Measurements from ENCODE around the gene TOX2. TPM values are rescaled to one million over a fixed set of nuclear protein-coding genes. Genes with fewer than 3 reads are reported as not detected.

The TOX2 gene
- total and polyA plus RNA-seq, 7 donors = 0.06 to 0.53 (median 0.38) TPM

- ATAC-seq (no peak), DNase-seq (no peak)
- Histone ChIP-seq H3K27me3 (ENCODE audit: insufficient read depth in 3 of 3, low read length in 2 of 3) (peaks cover 0 to 5% (median 0%) of the 10 kb centered on the region in 3 donors), H3K9me3 (no peaks in the 10 kb centered on the region), H3K4me3 (no peak overlapping the region), H3K36me3 (ENCODE audit: insufficient read depth in 1 of 2, low read depth in 1 of 2) (no peaks in the 10 kb centered on the region), H3K4me1 (no peaks in the 10 kb centered on the region), H3K27ac (no peak overlapping the region)
- no peak for TF ChIP-seq CTCF (IDR thresholded peaks at IDR 0.05)
- intact Hi-C loops (cut with DNase I) = no loop called here
- whole genome bisulfite sequencing, 3 donors = 79 to 81% (median 80%) methylated on average over 27 to 30 of the region's 30 CpGs
Observed at GRCh38 chr20:44068316-44069201, 153.9 kb downstream of the TOX2 start.

DNA sequence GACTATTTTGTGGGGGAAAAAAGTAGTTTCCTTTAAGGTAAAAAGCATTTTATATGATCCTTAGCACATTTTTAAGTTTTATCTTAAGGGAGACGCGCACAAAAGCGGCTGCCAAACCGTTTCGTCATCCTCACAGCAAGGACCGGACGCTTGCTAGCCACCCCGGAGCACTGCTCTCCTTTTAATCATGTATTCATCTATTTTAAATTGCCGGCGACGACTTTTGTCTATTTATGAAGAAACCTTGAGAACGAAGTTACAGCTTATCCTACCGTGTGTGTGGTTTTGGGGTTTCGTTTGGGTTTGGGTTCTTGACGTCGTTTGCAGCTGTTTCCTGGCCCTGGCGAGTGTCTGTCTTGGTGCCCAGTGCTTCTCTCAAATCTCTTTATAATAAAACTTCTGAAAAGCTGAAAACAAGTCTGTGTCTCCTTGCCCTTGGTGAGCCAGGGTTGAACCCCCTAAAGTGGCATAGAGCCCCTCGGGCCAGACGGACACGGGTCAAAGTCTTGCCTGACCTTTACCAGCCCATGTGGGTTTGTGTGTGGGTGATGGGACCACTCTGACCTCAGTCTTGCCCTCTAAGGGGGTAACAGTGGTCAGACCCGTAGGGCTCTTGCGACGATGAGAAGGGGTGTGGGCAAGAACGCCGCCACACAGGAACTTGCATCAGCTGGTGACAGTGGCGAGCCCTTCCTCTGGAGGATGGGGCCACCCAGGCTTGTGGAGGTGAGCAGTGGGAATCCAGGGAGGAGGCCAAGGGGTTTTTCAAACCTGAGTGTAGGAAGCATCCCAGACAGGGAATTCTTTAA is 154.8 kb downstream of the TOX2 start:
- Histone ChIP-seq H3K36me3 (ENCODE audit: insufficient read depth in 1 of 2, low read depth in 1 of 2) (no peaks in the 10 kb centered on the region), H3K4me1 (peaks cover 4% of the 10 kb centered on the region), H3K27me3 (ENCODE audit: insufficient read depth in 3 of 3, low read length in 2 of 3) (peaks cover 0 to 5% (median 0%) of the 10 kb centered on the region in 3 donors), H3K27ac (no peak overlapping the region), H3K9me3 (no peaks in the 10 kb centered on the region), H3K4me3 (no peak overlapping the region)
- intact Hi-C loops (cut with DNase I) = no loop called here
- no peak for TF ChIP-seq CTCF (IDR thresholded peaks at IDR 0.05)
- WGBS, 3 donors = 64 to 80% (median 72%) methylated on average over 26 of the region's 26 CpGs
- DNase-seq (no peak), ATAC-seq (no peak)

GRCh38 chr20:44070139-44070900 is 155.7 kb downstream of the TOX2 start:
- intact Hi-C loops (cut with DNase I) = no loop called here
- Histone ChIP-seq H3K9me3 (no peaks in the 10 kb centered on the region), H3K4me1 (peaks cover 8% of the 10 kb centered on the region), H3K36me3 (ENCODE audit: insufficient read depth in 1 of 2, low read depth in 1 of 2) (no peaks in the 10 kb centered on the region), H3K27me3 (ENCODE audit: insufficient read depth in 3 of 3, low read length in 2 of 3) (peaks cover 0 to 5% (median 0%) of the 10 kb centered on the region in 3 donors), H3K27ac (no peak overlapping the region), H3K4me3 (no peak overlapping the region)
- no peak for DNase-seq
- TF ChIP-seq CTCF (IDR thresholded peaks at IDR 0.05) = no peak
- 69 to 81% (median 76%) methylated on average over 17 of the region's 17 CpGs for WGBS, 3 donors
- no peak for ATAC-seq

GRCh38 chr20:44071057-44071456 is 156.4 kb downstream of the TOX2 start:
- TF ChIP-seq CTCF (IDR thresholded peaks at IDR 0.05) = no peak
- WGBS, 3 donors = 81 to 91% (median 85%) methylated on average over 10 of the region's 10 CpGs

More at GRCh38 chr20:44071057-44071456, 156.4 kb downstream of the TOX2 start:
- ATAC-seq (no peak), DNase-seq (no peak)
- intact Hi-C loops (cut with DNase I) = no loop called here
- H3K9me3 ChIP-seq = no peaks in the 10 kb centered on the region
- no peak overlapping the region for H3K27ac ChIP-seq
- H3K36me3 ChIP-seq (ENCODE audit: insufficient read depth in 1 of 2, low read depth in 1 of 2) = no peaks in the 10 kb centered on the region
- H3K27me3 ChIP-seq (ENCODE audit: insufficient read depth in 3 of 3, low read length in 2 of 3) = peaks cover 0 to 5% (median 0%) of the 10 kb centered on the region in 3 donors
- H3K4me3 ChIP-seq = no peak overlapping the region
- H3K4me1 ChIP-seq = peaks cover 8% of the 10 kb centered on the region

Measured in psoas muscle (tissue), 8 donors.